Lower leg skin (tissue), 4 donors: ENCODE measurements around the gene POC1B. TPM values are rescaled to one million over a fixed set of nuclear protein-coding genes. Genes with fewer than 3 reads are reported as not detected.

Experiments
- DNase-seq, 2 donors: peaks; one replicate each; pipeline ENCODE4 v3.0.0-alpha.2; 2019; ENCODE audit warnings: low spot score in 2 of 2
- H3K4me3 ChIP-seq: fragments of 200-600 bp; sonication (generic); 2 replicates; pipeline ENCODE4 v1.5.1; 2017; ENCODE audit warnings: mild to moderate bottlenecking, low read depth; ENCODE audit not compliant: poor library complexity, severe bottlenecking
- POLR2A ChIP-seq, 2 donors: fragments of 450-650 bp; IDR thresholded peaks; one replicate each; pipeline ENCODE4 v1.6.1; 2016 to 2017; ENCODE audit warnings: antibody characterized with exemption in 2 of 2, mild to moderate bottlenecking in 1 of 2, moderate library complexity in 1 of 2
- WGBS, 2 donors: methylation state at CpG; one replicate each; pipeline ENCODE4 v1.1.5; 2018; 5-methylcytosine and 5-hydroxymethylcytosine counted together
- intact Hi-C: fragments of 100-400 bp; cut with DNase I; formaldehyde crosslinking; loops from one replicate; pipeline ENCODE4 v1.15.0; 2023; ENCODE audit warnings: low total_unique reads
- total RNA-seq, 4 donors: library from RNA; depleted of rRNA; stranded (reverse); fragments of >200 nt; gene quantifications; one replicate each; pipeline ENCODE4 v1.1.0, GENCODE V29; 2016
- TF ChIP-seq, protein P1 (sequence below), 3 donors: fragments of 450-650 bp; IDR thresholded peaks; one replicate each; pipeline ENCODE4 v1.5.1; 2016; ENCODE audit warnings: antibody characterized with exemption in 3 of 3, mild to moderate bottlenecking in 3 of 3, moderate library complexity in 2 of 3

Gene POC1B
- total RNA-seq, 4 donors from 2014 or later = 10.5 to 15.9 (median 14.7) TPM

- no peak for TF ChIP-seq POLR2A (IDR thresholded peaks at IDR 0.05)
- TF ChIP-seq, protein P1, sequence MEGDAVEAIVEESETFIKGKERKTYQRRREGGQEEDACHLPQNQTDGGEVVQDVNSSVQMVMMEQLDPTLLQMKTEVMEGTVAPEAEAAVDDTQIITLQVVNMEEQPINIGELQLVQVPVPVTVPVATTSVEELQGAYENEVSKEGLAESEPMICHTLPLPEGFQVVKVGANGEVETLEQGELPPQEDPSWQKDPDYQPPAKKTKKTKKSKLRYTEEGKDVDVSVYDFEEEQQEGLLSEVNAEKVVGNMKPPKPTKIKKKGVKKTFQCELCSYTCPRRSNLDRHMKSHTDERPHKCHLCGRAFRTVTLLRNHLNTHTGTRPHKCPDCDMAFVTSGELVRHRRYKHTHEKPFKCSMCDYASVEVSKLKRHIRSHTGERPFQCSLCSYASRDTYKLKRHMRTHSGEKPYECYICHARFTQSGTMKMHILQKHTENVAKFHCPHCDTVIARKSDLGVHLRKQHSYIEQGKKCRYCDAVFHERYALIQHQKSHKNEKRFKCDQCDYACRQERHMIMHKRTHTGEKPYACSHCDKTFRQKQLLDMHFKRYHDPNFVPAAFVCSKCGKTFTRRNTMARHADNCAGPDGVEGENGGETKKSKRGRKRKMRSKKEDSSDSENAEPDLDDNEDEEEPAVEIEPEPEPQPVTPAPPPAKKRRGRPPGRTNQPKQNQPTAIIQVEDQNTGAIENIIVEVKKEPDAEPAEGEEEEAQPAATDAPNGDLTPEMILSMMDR (IDR thresholded peaks at IDR 0.05) = no peak
- DNase-seq = no peak
- intact Hi-C loops = no loop called here
- no peak overlapping the region for H3K4me3 ChIP-seq
These were observed 24.1 kb downstream of the POC1B start for GRCh38 chr12:89501793-89502192.

GRCh38 chr12:89499857-89500256 is 26.0 kb downstream of the POC1B start:
- 95 to 96% methylated on average over 19 of the region's 19 CpGs for WGBS, 2 donors
- TF ChIP-seq, protein P1 (IDR thresholded peaks at IDR 0.05) = no peak
- no peak for TF ChIP-seq POLR2A (IDR thresholded peaks at IDR 0.05)
- H3K4me3 ChIP-seq = no peak overlapping the region
- intact Hi-C loops = no loop called here
- no peak for DNase-seq

GRCh38 chr12:89497467-89497866 is 28.4 kb downstream of the POC1B start:
- intact Hi-C loops = no loop called here
- no peak for DNase-seq
- WGBS, 2 donors = 93 to 96% methylated on average over 4 of the region's 4 CpGs
- no peak for TF ChIP-seq POLR2A (IDR thresholded peaks at IDR 0.05)
- TF ChIP-seq, protein P1 (IDR thresholded peaks at IDR 0.05) = no peak
- no peak overlapping the region for H3K4me3 ChIP-seq

- intact Hi-C loops = no loop called here
- 75 to 93% methylated on average over 4 of the region's 4 CpGs for WGBS, 2 donors
These were observed 28.8 kb downstream of the POC1B start for GRCh38 chr12:89497005-89497404.

GRCh38 chr12:89494411-89495231 is 31.2 kb downstream of the POC1B start:
- WGBS, 2 donors = 83 to 88% methylated on average over 9 of the region's 9 CpGs
- intact Hi-C loops = no loop called here
- no peak for TF ChIP-seq POLR2A (IDR thresholded peaks at IDR 0.05)
- TF ChIP-seq, protein P1 (IDR thresholded peaks at IDR 0.05) = no peak
- no peak for DNase-seq
- H3K4me3 ChIP-seq = no peak overlapping the region

More at GRCh38 chr12:89497005-89497404, 28.8 kb downstream of the POC1B start:
- no peak for TF ChIP-seq POLR2A (IDR thresholded peaks at IDR 0.05)
- TF ChIP-seq, protein P1 (IDR thresholded peaks at IDR 0.05) = no peak
- no peak for DNase-seq
- no peak overlapping the region for H3K4me3 ChIP-seq
